Stimulated activated naive CD4-positive, alpha-beta T cell treated with Interleukin-2 at 50 U/mL for 16 hours (primary cell): ENCODE results near the gene CEP89.
"Not testable (repeated sequence)": the region's sequence is repeated elsewhere in the genome, so short reads cannot be mapped to it uniquely, and the experiment has no call there.

Source experiments
- DNase-seq: peaks from one replicate; lab custom pipeline; 2025; lab: John Stamatoyannopoulos, UW

The CEP89 gene

GRCh38 chr19:32895384-32895783 is 76.4 kb downstream of the CEP89 start:
- no peak for DNase-seq

- DNase-seq, result no peak
Observed at GRCh38 chr19:32891609-32892008, 80.1 kb downstream of the CEP89 start.

GRCh38 chr19:32890841-32891240 is 80.9 kb downstream of the CEP89 start:
- no peak for DNase-seq

- DNase-seq, result no peak
Observed at GRCh38 chr19:32890326-32890725, 81.4 kb downstream of the CEP89 start.

DNA sequence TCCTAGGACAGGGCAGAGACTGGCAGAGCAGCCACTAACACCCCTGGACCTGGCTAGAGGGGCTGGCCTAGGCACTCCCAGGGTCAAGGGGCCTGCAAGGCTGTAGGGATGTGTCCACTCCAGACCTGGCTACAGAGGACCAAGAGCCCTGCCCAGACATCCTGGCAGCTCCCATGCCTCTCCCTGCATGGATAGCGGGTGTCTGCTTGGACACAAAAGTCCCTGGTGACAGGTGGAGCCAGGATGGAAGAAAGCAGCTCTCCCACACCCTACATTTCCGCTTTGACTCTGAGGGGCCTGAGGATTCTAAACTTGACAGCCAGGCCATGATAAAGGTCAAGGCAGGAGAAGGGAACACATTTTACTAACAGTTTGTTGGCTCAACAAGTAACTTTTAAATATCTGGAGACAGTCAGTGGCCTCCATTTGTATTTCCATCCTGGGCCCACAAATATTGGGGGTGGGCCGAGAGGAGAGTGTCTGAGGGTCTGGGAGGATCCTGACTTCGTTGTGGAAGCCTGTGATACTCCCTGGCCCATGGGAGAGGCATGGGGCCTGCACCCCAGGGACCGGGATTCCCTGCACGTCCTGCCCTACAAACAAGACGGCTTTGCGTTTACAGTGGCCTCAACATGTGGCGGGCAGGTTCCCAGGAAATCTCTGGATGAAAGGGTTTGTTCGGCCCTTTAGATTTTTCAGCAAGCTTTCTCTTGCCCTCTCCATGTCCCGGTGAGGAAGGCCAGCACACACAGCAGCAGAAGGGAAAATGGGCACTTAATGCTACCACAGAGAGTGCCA is 82.4 kb downstream of the CEP89 start:
- DNase-seq, result no peak

- no peak for DNase-seq
Observed at GRCh38 chr19:32887572-32888215, 84.1 kb downstream of the CEP89 start.

DNA sequence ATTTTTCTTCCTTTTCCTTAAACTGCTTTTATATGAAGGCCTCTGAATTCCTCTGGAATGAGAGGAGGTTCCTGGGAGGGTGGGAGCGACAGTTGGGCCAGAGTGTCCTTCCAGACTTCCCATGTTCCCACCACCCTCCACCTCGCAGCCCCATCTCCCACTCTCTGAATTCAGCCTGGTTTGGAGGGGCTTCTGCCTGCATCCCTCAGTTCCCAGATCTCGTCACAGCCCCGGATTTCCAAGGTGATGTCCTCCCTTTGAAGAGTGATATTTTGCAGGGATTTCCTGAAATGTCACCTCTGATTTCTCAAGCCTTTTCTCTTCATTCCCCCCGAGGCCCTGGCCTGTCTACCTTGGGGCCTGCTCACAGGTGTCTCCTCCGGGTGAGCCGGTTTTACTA is 85.5 kb downstream of the CEP89 start:
- DNase-seq, result no peak

DNA sequence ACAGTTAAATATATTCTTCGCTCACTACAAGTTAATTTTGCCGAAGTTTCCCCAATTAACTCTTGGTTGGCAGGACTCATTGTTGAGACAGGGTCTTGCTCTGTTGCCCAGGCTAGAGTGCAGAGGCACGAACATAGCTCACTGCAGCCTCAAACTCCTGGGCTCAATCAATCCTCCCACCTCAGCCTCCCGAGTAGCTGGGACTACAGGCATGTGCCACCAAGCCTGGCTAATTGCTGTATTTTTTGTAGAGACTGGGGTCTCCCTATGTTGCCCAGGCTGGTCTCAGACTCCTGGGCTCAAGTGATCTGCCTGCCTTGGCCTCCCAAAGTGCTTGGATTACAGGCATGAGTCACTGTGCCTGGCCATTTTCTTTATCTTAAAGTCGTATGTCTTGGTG is 86.5 kb downstream of the CEP89 start:
- DNase-seq, result not testable (repeated sequence)

- DNase-seq, result no peak
Observed at GRCh38 chr19:32881766-32882165, 90.0 kb downstream of the CEP89 start.

DNA sequence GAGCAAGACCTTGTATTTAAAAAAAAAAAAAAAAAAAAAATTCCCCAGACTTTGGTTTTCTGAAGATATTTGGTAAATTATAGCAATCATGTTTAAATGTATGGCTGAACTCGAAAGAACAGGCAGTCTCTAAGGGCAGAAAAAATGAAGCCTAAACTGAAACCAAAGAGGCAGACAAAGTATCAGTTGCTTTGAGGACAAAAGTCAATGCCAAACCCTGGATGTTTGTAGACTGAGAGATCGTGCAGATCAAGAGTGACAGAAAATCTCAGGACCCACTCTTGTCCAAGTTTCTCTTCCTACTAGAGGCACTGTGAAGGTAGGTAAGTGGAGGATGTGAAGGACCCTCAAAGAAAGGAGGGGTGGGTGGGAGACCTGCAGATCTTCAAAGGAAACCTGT is 91.1 kb downstream of the CEP89 start:
- no peak for DNase-seq

DNA sequence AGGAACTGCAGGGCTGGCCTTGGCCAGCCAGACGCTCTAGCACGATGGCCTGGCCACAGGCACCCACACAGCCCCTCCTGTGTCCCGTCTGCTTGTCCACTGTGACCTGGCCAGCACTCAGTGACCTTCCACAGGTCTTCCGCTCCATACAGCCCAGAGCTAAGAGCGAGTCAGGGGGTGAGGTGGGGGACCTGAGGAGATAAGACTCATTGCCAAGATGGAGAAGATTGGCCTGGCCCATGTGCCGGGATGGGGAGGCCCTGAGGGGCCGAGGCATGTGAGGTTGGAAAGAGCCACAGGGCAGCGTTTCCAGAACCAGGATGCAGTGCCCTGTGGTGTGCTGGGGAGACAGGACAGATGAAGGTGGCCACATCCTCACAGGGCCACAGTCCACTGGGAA is 92.0 kb downstream of the CEP89 start:
- DNase-seq, result no peak

DNA sequence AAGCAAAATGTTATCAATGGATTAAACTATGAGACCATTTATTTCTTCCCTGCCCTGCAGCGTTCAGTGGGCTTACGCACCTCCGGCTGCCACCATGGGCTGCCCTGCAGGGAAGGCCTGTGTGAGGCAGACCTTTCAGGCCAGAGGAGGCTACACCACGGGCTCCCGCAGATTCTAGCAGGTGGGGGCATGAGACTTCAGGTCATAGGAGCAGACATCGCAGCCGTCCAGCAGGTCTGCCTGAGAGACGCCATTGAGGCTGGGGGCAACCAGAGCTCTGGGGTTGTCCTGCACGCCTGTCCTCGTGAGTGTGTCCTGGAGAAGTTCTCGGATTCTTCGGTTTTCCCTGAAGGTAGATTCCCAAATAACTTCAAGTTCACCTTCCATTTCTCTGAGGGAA is 92.8 kb downstream of the CEP89 start:
- DNase-seq, result no peak

DNA sequence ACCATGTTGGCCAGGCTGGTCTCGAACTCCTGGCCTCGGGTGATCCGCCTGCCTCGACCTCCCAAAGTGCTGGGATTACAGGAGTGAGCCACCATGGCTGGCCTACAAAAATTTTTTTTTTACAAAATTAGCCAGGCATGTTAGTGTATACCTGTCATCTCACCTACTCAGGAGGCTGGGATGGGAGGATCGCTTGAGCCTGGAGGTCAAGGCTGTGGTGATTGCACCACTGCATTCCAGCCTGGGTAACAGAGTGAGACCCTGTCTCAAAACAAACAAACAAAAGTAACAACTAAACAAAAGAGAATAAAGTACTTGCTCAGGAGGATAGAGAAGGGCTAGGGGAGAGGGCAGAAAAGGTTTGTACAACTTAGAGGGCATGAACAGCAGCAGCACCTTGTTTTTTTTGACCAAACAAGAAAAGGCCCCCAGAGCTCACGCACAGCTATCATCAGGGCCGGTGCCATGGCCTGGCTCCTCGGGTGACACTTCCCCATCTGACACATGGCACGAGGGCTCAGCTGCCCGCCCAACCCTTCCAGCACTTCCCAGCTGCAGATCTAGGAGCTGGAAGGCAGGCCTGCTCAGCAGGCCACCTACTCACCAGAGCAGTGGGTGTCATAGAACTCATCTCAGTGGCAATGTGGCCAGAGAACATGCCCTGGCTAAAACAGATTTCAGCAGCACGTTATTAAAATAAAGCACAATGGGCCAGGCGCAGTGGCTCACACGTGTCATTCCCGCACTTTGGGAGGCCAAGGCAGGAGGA is 93.6 kb downstream of the CEP89 start:
- no peak for DNase-seq

DNA sequence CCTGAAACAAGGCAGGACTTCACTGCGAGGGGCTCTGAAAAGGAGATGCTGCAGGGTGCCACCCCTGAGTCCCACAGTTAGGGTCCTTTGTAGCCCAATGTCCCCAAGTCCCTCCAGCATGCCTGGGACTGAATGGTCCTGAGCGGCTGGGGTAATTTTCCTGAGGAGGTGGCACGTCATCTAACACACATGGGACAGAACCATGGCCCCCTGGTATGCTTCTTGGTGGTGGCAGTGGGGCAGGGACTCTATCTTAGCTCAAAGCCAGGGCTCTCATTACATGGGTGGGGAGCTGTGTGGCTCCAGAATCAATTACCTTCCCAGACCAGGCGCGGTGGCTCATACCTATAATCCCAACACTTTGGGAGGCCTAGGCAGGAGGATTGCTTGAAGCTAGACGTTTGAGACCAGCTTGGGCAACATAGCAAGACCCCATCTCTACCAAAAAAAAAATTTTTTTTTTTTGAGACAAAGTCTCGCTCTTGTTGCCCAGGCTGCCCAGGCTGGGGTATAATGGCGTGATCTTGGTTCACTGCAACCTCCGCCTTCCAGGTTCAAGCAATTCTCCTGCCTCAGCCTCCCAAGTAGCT is 94.3 kb downstream of the CEP89 start:
- DNase-seq, result no peak

GRCh38 chr19:32876919-32877285 is 94.9 kb downstream of the CEP89 start:
- no peak for DNase-seq

DNA sequence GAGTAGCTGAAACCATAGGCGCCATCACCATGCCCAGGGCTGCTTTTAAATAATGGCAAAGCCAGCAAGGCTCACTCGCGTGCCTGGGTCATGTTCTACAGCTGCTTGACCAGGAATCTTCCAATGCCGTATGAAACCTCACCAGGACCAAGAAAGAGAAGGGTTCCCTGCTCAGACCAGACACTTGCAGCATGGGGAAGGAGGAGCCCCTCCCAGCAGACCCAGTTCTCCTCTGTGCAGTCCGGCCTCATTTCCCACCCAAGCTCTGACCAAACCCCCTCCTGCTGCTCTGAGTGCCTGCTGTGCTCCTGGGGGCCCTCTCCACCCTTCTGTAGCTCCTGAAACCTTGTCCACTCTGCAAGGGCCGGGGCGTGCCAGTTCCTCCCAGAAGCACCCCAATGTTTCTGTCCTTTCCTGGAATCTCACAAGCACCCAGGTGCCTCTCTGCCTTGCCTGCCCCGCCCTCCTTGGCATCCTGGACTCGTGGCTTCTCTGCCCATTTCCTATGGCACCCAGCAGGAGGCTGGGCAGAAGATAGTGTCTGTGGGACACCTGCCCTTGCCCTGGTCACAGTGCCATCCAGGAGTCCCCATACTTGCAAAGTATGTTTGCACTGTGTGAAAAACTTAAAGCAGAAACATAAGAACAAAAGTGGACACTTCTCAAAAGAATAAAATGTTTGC is 95.4 kb downstream of the CEP89 start:
- no peak for DNase-seq

DNA sequence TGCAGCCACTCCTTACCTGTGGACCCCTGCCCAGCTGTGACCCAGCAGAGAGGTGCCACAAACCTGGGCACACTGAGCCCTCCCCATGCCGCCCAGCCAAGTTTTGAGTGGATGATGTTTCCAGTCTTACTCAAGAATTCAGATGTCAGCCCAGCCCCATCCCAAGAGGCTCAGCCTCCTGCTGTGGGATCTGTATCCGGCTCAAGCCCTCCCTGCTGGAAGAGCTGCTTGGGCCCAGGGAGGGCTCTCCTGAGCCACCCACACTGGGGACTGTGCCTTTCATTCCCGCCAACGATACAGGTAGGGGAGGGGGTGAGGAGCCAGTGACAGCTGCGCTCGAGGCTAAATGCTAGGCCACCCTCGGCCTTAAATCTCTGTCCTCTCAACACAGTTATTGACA is 96.3 kb downstream of the CEP89 start:
- no peak for DNase-seq

DNA sequence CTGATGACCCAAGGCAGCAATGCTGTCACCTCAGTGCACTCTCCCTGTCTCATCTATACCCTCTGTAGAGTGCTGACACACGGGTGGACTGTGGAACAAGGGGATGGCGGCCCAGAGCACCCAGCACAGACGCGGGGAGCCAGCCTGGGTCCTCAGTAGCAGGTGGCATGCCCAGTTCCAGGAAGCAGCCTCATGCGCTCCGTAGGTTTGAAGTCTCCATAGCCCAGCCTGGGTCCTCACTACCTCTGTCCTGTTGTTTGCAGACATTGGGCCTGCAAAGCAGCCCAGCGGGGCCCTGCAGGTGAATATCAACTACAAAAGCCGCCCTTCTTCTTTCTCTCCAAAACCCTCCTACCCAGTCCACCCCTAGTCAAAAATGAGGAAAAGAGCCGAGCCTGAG is 97.2 kb downstream of the CEP89 start:
- DNase-seq, result no peak

DNA sequence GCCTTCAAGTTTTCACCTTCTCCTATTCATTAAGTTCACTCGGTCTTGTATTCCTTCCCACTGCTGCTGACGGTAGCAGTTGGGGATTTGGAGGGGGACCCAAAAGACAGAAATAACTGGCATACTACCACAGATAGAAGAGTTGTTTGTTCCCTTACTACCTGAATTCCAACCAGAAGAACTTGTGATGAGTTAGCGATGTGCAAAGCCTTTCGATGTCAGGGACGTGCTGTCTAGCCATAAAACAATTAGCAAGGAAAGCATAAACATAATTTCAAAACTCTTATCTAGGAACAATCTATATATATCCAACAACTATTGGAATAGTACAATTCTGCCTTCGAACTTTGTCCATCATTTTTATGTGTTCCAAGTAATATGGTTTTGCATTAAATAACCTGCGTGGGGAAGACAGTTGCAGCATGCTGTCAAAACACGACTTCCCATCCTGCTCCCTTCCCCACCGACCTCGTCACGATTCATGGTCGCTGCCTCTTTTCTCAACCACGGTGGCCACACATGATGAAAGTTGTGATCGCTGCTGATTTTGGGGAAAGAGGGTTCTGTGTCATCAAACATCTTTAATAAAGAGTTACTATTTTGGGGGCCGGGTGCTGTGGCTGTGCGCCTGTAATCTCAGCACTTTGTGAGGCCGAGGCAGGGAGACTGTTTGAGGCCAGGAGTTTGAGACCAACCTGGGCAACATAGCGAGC is 98.4 kb downstream of the CEP89 start:
- DNase-seq, result no peak

DNA sequence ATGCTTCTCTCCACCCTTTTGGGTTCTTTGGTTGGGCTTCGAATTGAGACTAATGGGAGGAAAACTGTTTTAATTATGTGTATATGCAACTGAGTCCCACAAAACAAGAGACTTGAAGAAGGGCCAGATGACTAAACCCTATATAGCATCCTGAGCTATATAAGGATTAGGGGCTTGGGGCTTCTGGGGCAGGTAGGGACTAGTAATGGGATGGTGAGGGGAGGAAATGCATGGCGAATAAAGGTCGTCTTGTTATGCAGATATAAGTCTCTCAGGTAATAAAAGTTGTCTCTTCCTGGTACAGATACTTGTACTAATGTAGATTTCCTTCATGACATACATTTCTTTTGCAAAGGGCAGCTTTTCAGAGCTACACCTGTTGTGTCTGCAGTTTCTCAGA is 99.4 kb downstream of the CEP89 start:
- DNase-seq, result no peak

DNA sequence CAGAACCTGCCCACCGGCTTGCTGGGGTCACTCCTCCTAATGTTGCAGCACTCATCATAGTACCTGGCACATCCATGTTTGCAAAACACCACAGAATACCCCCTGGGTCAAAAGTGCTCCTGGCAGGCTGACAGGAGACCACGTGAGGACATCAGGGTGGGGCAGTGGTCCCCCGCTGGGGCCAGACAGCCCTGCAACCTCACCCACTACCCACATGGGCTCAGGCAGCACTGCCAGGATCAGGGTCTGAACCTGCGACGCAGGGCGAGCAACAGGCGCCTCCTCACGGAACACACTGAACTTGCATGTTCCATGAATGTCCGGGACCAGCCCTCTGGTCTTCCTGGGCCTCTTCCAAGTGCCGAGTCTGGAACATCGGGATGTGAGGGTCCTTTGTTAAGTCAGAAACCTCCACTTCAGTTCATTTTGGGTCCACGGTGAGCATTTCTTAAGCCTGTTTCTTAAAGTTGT is 100.7 kb downstream of the CEP89 start:
- DNase-seq, result no peak
